ENCODE results near the gene PSMB1.

Gene PSMB1

GRCh38 chr6:170553534-170554012 is 466 bp upstream of the PSMB1 start:
- TF ChIP-seq CTCF (IDR thresholded peaks at IDR 0.05; ENCODE audit: insufficient read depth, low read length, poor library complexity, severe bottlenecking): no peak
- no peaks in the 10 kb centered on the region for H3K27me3 ChIP-seq (replicated peaks; ENCODE audit: control insufficient read depth, insufficient read depth, low read length)
- H3K36me3 ChIP-seq (ENCODE audit: control insufficient read depth, insufficient read depth, low read length): peaks cover 2% of the 10 kb centered on the region
- no peak for DNase-seq (ENCODE audit: extremely low read depth, insufficient read length)
- peak overlapping the region; percentile 97 for H3K4me3 ChIP-seq (replicated peaks; ENCODE audit: low read depth, low read length)

DNA sequence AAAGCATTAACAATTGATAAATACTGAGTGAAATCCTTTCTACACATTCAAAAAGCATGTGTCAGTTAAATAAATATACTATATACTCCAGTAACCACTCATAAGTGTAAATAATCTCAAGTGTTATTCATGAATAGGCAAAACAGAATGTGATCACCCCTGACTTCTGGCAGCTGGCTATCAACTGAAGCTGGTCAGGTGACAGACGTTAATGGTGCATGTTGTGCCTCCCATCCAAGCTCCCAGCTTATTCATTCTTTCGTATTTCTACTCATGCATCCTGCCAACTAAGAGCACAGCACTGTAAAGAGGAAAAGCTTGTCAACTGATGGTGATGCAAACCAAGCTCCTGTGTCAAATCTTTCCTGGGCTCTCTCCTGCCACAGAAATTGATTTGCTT is 7.7 kb downstream of the PSMB1 start:
- Histone ChIP-seq H3K36me3 (ENCODE audit: control insufficient read depth, insufficient read depth, low read length) (peaks cover 23% of the 10 kb centered on the region), H3K4me3 (replicated peaks; ENCODE audit: low read depth, low read length) (no peak overlapping the region), H3K27me3 (replicated peaks; ENCODE audit: control insufficient read depth, insufficient read depth, low read length) (no peaks in the 10 kb centered on the region)
- DNase-seq (ENCODE audit: extremely low read depth, insufficient read length): no peak
- TF ChIP-seq CTCF (IDR thresholded peaks at IDR 0.05; ENCODE audit: insufficient read depth, low read length, poor library complexity, severe bottlenecking): no peak

DNA sequence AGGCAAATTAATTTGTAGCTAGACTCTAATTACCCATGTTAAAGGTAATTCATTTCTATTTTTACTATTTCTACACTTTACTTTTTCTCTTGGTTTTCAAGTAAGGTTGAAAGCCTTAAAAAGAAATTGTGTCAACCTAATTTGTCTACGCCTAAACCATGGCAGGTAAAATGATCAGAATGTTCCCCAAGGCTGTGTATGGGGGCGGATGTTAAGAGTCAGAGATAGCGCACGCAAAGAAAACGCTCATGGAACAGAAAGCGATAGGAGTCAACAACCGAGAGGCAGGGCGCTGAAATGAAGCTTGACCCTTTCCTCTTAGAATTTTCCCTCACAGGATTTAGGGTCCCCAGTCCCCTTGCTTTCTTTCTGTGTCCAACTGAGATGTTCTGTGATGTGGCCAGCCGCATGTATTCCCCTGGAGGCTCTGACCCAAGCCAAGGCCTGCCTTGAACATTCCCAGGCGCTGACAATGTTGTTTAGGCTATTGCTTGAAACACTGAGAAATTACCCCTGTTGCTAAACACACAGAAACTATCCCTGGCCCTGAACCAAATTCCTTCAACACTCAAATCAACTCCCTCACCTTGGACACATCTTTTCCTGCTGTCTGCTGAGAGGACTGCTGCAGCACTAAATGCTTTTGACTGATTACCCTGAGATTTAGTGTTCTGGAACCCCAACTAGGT is 10.9 kb downstream of the PSMB1 start:
- Histone ChIP-seq H3K27me3 (replicated peaks; ENCODE audit: control insufficient read depth, insufficient read depth, low read length) (no peaks in the 10 kb centered on the region), H3K36me3 (ENCODE audit: control insufficient read depth, insufficient read depth, low read length) (peaks cover 24% of the 10 kb centered on the region), H3K4me3 (replicated peaks; ENCODE audit: low read depth, low read length) (no peak overlapping the region)
- no peak for DNase-seq (ENCODE audit: extremely low read depth, insufficient read length)
- no peak for TF ChIP-seq CTCF (IDR thresholded peaks at IDR 0.05; ENCODE audit: insufficient read depth, low read length, poor library complexity, severe bottlenecking)

DNA sequence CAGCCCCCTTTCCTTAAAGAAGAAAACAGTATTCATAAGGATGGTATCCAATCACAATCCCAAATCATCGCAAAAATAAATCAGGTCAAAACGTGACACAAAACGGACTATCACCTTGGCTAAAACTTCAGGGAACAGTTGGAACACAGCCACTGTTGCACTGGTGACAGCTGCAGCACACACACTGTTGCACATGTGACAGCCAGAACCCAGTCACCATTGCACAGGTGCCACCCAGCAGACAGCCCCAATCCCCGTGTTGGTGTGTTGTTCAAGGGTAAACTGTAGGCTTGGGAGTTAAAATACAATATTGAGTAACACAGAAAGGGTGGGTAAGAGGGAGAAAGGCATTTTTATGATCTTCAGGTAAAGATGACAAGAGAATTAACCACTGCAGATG is 15.8 kb downstream of the PSMB1 start:
- no peak overlapping the region for H3K4me3 ChIP-seq (replicated peaks; ENCODE audit: low read depth, low read length)
- no peak for DNase-seq (ENCODE audit: extremely low read depth, insufficient read length)
- H3K27me3 ChIP-seq (replicated peaks; ENCODE audit: control insufficient read depth, insufficient read depth, low read length): no peaks in the 10 kb centered on the region
- no peak for TF ChIP-seq CTCF (IDR thresholded peaks at IDR 0.05; ENCODE audit: insufficient read depth, low read length, poor library complexity, severe bottlenecking)
- peaks cover 18% of the 10 kb centered on the region for H3K36me3 ChIP-seq (ENCODE audit: control insufficient read depth, insufficient read depth, low read length)

- peaks cover 16% of the 10 kb centered on the region for H3K36me3 ChIP-seq (ENCODE audit: control insufficient read depth, insufficient read depth, low read length)
- no peak for DNase-seq (ENCODE audit: extremely low read depth, insufficient read length)
- no peak for TF ChIP-seq CTCF (IDR thresholded peaks at IDR 0.05; ENCODE audit: insufficient read depth, low read length, poor library complexity, severe bottlenecking)
Observed at GRCh38 chr6:170536671-170537070, 16.4 kb downstream of the PSMB1 start.

DNA sequence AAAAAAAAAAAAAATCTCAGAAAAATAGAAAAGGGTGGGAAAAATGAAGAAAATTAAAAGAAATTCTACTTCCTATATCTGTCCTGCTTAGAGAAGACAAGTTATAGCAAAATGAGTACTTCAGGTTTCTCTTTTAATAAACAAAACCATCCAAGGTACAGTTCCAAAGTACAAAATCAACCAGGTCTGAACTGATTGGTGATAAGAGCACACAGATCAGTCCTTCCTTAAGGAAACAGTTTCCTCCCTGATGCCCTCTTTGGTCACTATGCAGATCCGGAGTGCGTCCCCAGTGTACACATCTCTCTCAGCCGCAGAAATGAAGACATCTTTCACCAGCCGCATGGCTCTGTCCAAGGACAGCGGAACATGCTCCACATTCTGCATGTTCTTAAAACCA is 18.1 kb downstream of the PSMB1 start:
- TF ChIP-seq CTCF (IDR thresholded peaks at IDR 0.05; ENCODE audit: insufficient read depth, low read length, poor library complexity, severe bottlenecking): no peak
- Histone ChIP-seq H3K36me3 (ENCODE audit: control insufficient read depth, insufficient read depth, low read length) (peaks cover 14% of the 10 kb centered on the region), H3K4me3 (replicated peaks; ENCODE audit: low read depth, low read length) (no peak overlapping the region), H3K27me3 (replicated peaks; ENCODE audit: control insufficient read depth, insufficient read depth, low read length) (no peaks in the 10 kb centered on the region)
- no peak for DNase-seq (ENCODE audit: extremely low read depth, insufficient read length)

More at GRCh38 chr6:170536671-170537070, 16.4 kb downstream of the PSMB1 start:
- no peak overlapping the region for H3K4me3 ChIP-seq (replicated peaks; ENCODE audit: low read depth, low read length)
- H3K27me3 ChIP-seq (replicated peaks; ENCODE audit: control insufficient read depth, insufficient read depth, low read length): no peaks in the 10 kb centered on the region

Measured in GM06990 (cell line).